GM13976 (cell line): ENCODE data around the gene NXPH1.

Experiments
- DNase-seq: peaks from one replicate; pipeline ENCODE4 v3.0.0; 2012; ENCODE audit warnings: low spot score
- in situ Hi-C: fragments of 300-500 bp; cut with MboI; formaldehyde crosslinking; loops from one replicate; pipeline ENCODE4 v1.12.0; 2022; ENCODE audit warnings: low sequenced_read_pairs, mixed read lengths, inconsistent platforms; ENCODE audit not compliant: unreplicated experiment
- TF ChIP-seq, protein P1 (sequence below): IDR thresholded peaks from 2 replicates; pipeline ENCODE4 v1.5.1; 2012; ENCODE audit warnings: borderline replicate concordance, mild to moderate bottlenecking; ENCODE audit not compliant: insufficient read depth; ENCODE audit errors: extremely low read depth, missing control alignments, control extremely low read depth

The NXPH1 gene

DNA sequence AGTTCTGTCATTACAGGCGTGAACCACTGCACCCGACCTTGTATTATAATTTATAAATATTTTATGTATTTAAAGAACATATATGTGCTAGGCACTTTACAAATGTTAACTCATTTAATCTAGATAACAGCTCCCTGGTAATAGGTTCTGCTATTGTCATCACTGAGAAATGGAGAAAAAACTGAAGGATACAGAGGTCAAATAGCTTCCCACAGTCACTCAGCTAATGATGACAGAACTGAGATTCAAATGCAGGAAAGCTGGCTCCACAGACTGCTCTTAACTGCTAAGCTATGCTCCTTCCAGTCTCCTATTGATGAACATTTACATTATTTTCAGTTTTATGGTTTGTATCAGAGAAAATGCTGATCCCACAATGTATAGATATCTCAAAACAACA is 28.9 kb downstream of the NXPH1 start:
- TF ChIP-seq, protein P1, sequence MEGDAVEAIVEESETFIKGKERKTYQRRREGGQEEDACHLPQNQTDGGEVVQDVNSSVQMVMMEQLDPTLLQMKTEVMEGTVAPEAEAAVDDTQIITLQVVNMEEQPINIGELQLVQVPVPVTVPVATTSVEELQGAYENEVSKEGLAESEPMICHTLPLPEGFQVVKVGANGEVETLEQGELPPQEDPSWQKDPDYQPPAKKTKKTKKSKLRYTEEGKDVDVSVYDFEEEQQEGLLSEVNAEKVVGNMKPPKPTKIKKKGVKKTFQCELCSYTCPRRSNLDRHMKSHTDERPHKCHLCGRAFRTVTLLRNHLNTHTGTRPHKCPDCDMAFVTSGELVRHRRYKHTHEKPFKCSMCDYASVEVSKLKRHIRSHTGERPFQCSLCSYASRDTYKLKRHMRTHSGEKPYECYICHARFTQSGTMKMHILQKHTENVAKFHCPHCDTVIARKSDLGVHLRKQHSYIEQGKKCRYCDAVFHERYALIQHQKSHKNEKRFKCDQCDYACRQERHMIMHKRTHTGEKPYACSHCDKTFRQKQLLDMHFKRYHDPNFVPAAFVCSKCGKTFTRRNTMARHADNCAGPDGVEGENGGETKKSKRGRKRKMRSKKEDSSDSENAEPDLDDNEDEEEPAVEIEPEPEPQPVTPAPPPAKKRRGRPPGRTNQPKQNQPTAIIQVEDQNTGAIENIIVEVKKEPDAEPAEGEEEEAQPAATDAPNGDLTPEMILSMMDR: no peak
- in situ Hi-C loops: no loop called here
- no peak for DNase-seq

DNA sequence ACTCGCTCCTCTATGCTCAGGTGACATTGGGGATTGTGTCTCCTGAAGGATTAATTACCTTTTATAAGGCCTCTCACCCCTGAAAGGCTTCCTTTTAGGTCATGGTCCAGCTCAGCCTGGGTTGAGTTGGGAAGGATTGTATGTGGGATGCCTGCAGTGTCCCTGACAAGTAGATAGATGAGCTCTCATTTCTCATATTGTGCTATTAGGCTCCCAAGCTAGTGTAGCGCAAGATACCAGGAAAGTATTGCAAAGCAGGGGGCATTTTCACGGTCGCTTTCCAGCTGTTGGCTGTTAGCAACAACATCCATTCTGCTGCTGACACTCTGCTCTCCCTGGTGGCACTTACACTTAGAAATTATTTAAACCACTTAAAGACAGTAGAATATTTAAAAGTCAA is 31.9 kb downstream of the NXPH1 start:
- in situ Hi-C loops: no loop called here
- DNase-seq: no peak
- TF ChIP-seq, protein P1: no peak

DNA sequence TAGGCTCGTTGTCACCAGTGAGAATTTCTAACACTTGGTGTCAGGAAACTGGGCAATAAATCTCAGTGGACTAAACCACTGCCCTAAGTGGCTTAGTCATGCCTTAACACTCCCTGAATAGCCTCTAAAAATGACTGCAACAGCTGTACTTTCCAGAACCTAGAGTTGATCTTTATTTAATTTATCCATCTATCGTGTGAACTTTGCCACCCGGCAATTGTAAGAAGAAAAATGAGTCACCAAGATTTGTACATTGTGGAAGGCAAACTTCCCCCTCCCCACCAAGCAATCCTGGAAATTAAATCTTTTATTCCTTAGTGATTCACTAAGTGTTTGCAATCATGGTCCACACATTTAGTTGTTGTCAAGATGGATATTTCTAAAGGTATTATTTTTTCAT is 47.1 kb downstream of the NXPH1 start:
- TF ChIP-seq, protein P1: no peak
- DNase-seq: no peak
- in situ Hi-C loops: no loop called here

- TF ChIP-seq, protein P1: no peak
- no peak for DNase-seq
- in situ Hi-C loops: no loop called here
Observed at GRCh38 chr7:8481096-8481495, 47.7 kb downstream of the NXPH1 start.

DNA sequence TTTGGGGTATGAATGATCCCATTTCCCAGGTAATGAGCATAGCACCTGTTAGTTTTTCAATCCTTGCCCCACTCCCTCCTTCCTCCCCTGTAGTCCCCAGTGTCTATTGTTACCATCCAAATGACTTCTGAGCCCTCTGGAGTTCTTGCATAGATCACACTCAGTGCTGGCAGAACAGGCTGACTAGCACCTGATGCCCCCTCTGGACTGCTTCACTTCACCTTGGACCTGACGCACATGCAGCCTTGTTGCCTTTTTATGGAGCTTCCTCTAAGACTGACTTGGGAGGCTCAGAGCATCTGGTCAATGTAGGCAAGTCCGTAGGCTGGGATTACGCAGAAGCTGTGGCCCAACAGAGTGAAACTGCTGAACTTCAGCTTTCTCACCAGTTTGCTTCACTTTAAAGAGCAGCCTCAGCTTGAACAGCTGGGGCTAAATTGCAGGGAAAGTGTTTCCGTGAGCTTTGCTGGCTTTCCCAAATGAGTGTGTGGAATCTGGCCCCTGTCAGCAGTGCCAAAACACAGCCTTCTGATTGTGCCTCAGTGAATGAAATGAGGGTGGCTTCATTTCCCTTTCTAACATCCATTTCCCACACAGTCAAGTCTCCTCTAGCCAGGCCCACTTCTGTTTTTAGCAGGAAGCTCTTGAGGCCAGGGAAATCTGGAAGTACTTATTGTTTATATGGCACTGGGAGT is 48.5 kb downstream of the NXPH1 start:
- TF ChIP-seq, protein P1: no peak
- no peak for DNase-seq
- in situ Hi-C loops: no loop called here

- no peak for DNase-seq
- in situ Hi-C loops: no loop called here
- TF ChIP-seq, protein P1: no peak
Observed at GRCh38 chr7:8490391-8491045, 57.1 kb downstream of the NXPH1 start.
